GOT3 (cell line): ENCODE data around the gene CSF2RB.

ENCODE experiments used
- DNase-seq: peaks from one replicate; lab custom pipeline; 2025; ENCODE audit warnings: mixed read lengths; lab: John Stamatoyannopoulos, UW

The CSF2RB gene

DNA sequence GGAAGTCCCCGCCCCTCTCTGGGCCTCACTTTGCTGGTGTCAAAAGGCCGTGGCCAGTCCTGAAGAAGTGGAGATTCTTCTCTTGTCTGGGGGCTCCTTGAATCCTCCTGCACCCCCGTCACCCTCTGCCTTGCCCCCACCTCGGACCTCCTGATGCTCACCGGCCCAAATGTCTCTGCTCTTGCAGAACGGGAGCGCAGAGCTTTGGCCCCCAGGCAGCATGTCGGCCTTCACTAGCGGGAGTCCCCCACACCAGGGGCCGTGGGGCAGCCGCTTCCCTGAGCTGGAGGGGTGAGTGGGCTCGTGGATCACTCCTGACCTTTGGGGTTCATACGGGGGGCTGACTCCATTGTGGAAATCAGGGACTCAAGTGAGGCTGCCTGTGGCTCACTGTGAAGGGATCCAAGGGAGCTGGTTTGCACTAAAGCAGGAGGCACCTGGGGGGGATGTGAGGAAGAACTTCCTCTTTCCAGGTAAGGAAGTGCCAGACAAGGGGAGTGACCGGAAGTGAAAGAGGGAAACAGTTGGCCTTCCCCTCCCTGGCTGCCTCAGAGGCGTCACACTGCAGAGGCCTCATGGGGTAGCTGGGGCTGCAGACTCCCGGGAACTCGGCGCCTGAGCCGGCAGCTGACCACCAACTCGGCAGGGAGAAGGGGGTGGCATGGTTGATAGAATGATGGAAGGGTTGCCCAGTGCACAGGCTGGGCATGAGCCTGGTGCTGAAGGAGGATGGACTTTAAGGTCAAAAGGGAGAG lies 23.1 kb downstream of the CSF2RB start:
- DNase-seq: no peak

- DNase-seq: no peak
Measured at GRCh38 chr22:36937319-36938027, 24.0 kb downstream of the CSF2RB start.

DNA sequence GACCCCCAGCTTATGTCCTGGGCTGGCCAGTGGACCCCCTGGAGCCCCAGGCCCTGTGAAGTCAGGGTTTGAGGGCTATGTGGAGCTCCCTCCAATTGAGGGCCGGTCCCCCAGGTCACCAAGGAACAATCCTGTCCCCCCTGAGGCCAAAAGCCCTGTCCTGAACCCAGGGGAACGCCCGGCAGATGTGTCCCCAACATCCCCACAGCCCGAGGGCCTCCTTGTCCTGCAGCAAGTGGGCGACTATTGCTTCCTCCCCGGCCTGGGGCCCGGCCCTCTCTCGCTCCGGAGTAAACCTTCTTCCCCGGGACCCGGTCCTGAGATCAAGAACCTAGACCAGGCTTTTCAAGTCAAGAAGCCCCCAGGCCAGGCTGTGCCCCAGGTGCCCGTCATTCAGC lies 24.6 kb downstream of the CSF2RB start:
- DNase-seq: no peak

DNA sequence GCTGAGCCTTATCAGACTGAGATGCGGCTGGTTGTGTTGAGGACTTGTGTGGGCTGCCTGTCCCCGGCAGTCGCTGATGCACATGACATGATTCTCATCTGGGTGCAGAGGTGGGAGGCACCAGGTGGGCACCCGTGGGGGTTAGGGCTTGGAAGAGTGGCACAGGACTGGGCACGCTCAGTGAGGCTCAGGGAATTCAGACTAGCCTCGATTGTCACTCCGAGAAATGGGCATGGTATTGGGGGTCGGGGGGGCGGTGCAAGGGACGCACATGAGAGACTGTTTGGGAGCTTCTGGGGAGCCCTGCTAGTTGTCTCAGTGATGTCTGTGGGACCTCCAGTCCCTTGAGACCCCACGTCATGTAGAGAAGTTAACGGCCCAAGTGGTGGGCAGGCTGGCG lies 25.5 kb downstream of the CSF2RB start:
- DNase-seq: no peak

GRCh38 chr22:36940676-36941075 lies 27.2 kb downstream of the CSF2RB start:
- DNase-seq: no peak

- DNase-seq: no peak
Measured at GRCh38 chr22:36942556-36942955, 29.1 kb downstream of the CSF2RB start.

DNA sequence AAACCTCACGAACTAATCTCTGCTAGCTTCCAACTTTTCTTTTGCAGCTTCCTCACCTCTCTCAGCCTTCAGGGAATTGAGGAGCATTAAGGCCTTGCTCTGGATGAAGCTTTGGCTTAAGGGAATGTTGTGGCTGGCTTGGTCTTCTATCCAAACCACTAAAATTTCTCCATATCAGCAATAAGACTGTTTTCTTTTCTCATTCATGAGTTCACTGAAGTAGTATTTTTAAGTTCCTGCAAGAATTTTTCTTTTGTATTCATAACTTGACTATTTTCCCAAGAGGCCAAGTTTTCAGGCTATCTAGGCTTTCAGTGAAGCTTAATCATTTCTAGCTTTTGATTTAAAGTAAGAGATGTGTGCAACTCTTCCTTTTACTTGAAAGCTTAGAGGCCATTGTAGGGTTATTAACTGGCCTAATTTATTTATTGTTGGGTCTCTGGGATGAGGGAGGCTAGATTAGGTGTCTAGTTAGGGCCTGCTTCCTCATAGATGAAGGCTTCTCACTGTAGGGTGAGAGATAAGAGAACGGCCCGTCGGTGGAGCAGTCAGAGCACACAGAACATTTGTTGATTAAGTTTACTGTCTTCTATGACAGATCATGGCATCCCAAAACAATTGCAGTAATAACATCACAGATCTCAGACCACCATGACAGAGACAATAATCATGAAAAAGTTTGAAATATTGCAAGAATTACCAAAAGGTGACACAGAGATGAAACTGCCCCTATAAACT lies 33.2 kb downstream of the CSF2RB start:
- no peak for DNase-seq

GRCh38 chr22:36948273-36949225 lies 35.1 kb downstream of the CSF2RB start:
- DNase-seq: no peak

DNA sequence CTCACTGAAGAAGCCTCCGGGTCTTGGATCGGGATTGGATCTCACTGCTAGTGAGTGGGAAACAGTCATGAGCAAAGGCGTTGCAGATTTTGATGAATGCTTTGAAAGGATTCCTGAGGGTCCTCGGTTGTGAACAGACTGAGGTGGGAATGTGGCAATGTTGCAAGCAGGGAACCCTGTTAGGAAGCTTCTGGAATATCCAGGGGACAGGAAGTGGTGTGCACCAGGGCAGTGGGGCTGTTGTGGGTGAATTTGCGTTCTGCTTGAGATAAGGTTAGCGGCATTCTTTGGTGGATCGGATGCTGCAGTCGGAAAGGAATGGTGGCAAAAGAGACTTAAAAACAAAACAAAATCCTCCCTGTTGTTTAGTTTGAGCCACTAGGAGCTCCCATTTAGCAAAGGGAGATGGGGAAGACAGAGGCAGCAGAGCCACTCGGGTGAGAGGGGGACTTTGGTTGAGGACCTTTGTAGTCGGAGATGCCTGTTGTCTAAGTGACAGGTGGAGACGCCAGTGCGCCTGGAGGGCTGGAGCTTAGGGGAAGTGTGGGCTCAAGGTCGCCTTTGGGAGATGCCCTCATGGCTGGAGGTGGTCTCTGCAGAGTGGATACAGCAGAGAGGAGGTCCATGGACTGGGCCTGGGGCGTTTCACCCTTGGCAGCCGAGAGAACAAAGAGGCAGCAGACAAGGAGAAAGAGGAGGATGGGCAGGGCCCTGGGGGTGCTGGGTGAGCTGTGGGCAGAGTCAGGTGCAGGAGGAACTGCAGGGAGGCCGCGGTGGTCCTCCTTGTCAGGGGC lies 37.6 kb downstream of the CSF2RB start:
- no peak for DNase-seq

- no peak for DNase-seq
Measured at GRCh38 chr22:36951746-36952145, 38.3 kb downstream of the CSF2RB start.

DNA sequence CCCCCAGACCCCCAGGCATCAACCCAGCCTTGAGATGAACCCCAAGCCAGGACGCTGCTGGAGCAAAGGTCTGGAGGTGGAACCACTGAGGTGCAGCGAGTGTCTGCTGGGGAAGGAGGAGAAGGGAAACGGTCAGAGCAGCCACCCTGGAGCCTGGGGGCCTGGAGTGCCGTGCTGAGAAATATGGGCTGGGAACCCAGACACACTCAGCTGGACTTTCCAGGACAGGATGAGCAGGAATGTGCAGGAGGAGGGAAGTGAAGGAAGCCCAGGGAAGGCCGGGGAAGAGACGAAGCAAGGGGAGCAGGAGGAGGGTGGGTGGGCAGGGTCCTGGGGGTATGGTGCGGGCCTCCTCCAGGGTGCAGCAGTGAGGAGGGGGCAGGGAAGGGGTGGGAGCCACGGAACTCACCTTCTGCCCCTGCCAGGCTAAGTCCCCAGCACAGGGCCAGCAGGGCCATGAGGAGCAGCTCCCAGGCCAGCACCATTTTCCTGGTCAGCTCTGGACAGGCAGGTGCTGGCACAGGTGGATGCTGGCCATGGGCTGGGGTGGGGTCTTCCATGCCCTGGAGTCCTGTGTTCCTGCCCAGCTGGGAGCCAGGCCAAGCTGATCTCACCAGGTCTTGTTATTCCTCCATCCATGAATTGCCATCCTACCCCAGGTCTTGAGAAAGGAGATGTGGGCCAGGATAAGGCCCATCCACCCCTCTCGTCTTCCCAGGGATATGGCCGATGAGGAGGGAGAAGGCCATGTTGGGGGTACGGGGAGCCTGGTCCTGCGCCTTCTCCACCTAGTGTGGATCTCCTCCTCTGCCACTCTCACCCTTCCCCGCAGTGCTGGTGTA lies 40.0 kb downstream of the CSF2RB start:
- DNase-seq: no peak

DNA sequence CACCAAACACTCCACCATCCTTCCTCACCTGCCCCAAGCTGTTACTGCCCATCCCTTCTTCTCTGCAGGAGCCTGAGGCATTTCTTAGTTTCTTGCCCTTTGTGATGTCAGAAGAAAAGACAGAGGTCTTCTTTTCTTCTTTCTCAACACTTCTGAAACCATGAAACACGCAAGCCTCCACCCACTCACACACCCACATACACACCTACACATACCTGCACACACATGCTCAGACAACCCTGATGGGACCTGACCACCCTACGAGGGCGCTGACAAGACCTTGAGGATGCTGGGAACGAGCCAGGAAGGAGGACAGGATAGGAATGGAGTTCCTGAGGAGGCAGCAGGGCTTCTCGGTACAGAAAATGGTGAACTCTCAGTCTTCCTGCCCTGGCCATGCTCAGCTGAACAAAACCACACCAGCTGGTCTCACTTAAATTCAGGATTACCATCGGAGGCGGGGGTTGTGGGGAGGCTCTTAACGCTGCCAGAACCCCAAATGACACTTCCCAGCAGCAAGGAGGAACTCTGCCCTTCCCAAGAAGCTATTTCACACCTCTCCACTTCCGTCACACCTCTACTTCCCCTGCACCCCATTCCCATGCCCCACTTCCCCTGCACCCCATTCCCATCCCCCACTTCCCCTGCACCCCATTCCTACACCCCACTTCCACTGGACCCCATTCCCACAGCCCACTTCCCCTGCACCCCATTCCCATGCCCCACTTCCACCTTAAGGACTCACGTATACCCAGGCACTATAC lies 41.0 kb downstream of the CSF2RB start:
- DNase-seq: no peak

- no peak for DNase-seq
Measured at GRCh38 chr22:36955691-36956090, 42.3 kb downstream of the CSF2RB start.

DNA sequence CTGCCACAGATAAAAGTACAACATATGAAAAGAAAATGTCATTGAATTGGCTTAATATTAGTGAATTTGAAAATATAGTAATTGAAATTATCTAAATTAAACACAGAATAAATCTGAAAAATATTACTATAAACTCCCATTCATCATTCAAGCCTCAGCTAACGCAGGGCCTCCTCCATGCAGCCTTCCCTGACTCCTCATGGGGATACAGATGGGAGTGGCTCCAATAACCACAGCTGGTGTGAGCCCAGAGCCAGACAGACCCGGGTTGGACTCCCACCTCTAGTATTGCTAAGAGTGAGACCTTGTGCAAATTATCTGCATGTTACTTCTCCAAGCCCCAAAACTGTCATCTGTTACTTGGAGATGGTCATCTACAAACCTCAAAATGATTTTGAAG lies 44.9 kb downstream of the CSF2RB start:
- DNase-seq: no peak

GRCh38 chr22:36961626-36962025 lies 48.2 kb downstream of the CSF2RB start:
- DNase-seq: no peak

DNA sequence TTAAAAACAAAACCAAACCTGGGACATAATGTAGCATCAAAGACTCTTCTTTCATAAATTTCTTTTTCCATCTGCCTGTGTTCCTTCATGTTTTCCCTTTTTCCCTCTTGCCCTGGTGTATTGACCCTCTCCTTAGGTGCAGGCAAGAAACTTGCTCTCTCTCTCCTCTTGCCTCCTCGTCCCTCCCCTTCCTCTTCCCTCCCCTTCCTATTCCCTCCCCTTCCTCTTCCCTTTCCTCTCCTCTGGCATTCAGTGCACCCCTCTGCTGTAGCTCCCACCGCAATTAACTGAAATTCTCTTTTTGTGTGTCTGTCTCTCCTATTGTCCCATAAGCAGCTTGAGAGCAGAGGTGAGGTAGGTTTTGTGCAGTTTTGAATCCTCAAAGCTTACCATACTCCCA lies 49.9 kb downstream of the CSF2RB start:
- no peak for DNase-seq

- no peak for DNase-seq
Measured at GRCh38 chr22:36964106-36964505, 50.7 kb downstream of the CSF2RB start.

- DNase-seq: no peak
Measured at GRCh38 chr22:36965696-36966095, 52.3 kb downstream of the CSF2RB start.

- DNase-seq: no peak
Measured at GRCh38 chr22:36966851-36967540, 53.6 kb downstream of the CSF2RB start.
